ENCODE measurements around the gene DIAPH3.

GRCh38 chr13:59780058-59780457 lies 383.7 kb downstream of the DIAPH3 start:
- no peak for TF ChIP-seq CTCF (IDR thresholded peaks at IDR 0.05)
- TF ChIP-seq POLR2A (IDR thresholded peaks at IDR 0.05) = no peak
